Keratinocyte (primary cell): ENCODE data around the gene IFFO2. TPM values are rescaled to one million over a fixed set of nuclear protein-coding genes. Genes with fewer than 3 reads are reported as not detected.
A peak's percentile ranks its signal among the peaks of the same experiment; 100 is the strongest.

Source experiments
- DNase-seq: peaks from one replicate; pipeline ENCODE4 v3.0.0-alpha.2; 2011; ENCODE audit warnings: low read depth, missing footprints, low spot score
- FAIRE-seq: peaks from 2 replicates; lab custom pipeline; 2011; peaks lifted over from hg19 to GRCh38; lab: Jason Lieb, UNC
- H2AFZ ChIP-seq: 2 replicates; pipeline ENCODE4 v1.6.0; 2012; ENCODE audit warnings: low read length, control low read depth, inconsistent platforms; ENCODE audit not compliant: control insufficient read depth
- H3K27ac ChIP-seq: 2 replicates; pipeline ENCODE4 v1.5.1; 2011; ENCODE audit warnings: low read length; ENCODE audit not compliant: control insufficient read depth, insufficient read depth
- H3K27me3 ChIP-seq: 3 replicates; pipeline ENCODE4 v1.6.0; 2011; ENCODE audit warnings: low read length; ENCODE audit not compliant: control insufficient read depth, insufficient read depth; ENCODE audit errors: extremely low read depth
- H3K36me3 ChIP-seq, 2 experiments: 2 replicates in 1 of 2; 3 replicates in 1 of 2; pipeline ENCODE4 v1.5.1; 2011; ENCODE audit warnings: low read length in 2 of 2, mild to moderate bottlenecking in 1 of 2; ENCODE audit not compliant: control insufficient read depth in 2 of 2, insufficient read depth in 2 of 2; ENCODE audit errors: extremely low read depth in 1 of 2
- H3K4me1 ChIP-seq: 3 replicates; pipeline ENCODE4 v1.5.1; 2011; ENCODE audit warnings: low read length; ENCODE audit not compliant: control insufficient read depth, insufficient read depth; ENCODE audit errors: extremely low read depth
- H3K4me2 ChIP-seq: 3 replicates; pipeline ENCODE4 v1.6.0; 2011; ENCODE audit warnings: low read depth, low read length; ENCODE audit not compliant: control insufficient read depth, insufficient read depth; ENCODE audit errors: extremely low read depth
- H3K4me3 ChIP-seq, 3 experiments: fragments of 200-600 bp in 1 of 3; sonication (generic) in 1 of 3; 2 replicates in 2 of 3; 3 replicates in 1 of 3; pipeline ENCODE4 v1.5.1; 2011 to 2016; ENCODE audit warnings: low read length in 3 of 3, mild to moderate bottlenecking in 3 of 3, control low read depth in 2 of 3, inconsistent platforms in 1 of 3, low read depth in 1 of 3, mixed read lengths in 1 of 3, mixed run types in 1 of 3, moderate library complexity in 1 of 3; ENCODE audit not compliant: control insufficient read depth in 2 of 3, insufficient read depth in 2 of 3; ENCODE audit errors: extremely low read depth in 1 of 3
- H3K79me2 ChIP-seq: 2 replicates; pipeline ENCODE4 v1.6.0; 2012; ENCODE audit warnings: low read length; ENCODE audit not compliant: control insufficient read depth, insufficient read depth
- H3K9ac ChIP-seq: 3 replicates; pipeline ENCODE4 v1.6.0; 2011; ENCODE audit warnings: low read length; ENCODE audit not compliant: control insufficient read depth, insufficient read depth; ENCODE audit errors: extremely low read depth
- H3K9me1 ChIP-seq: 3 replicates; pipeline ENCODE4 v1.6.0; 2011; ENCODE audit warnings: low read length; ENCODE audit not compliant: control insufficient read depth, insufficient read depth; ENCODE audit errors: extremely low read depth
- H3K9me3 ChIP-seq: 2 replicates; pipeline ENCODE4 v1.5.1; 2012; ENCODE audit warnings: low read depth, low read length; ENCODE audit not compliant: control insufficient read depth
- H4K20me1 ChIP-seq: 3 replicates; pipeline ENCODE4 v1.6.0; 2011; ENCODE audit warnings: low read length; ENCODE audit not compliant: control insufficient read depth, insufficient read depth; ENCODE audit errors: extremely low read depth
- EZH2 ChIP-seq: IDR thresholded peaks from one replicate; pipeline ENCODE4 v1.6.1; 2012; ENCODE audit warnings: inconsistent platforms, mild to moderate bottlenecking, low read length, moderate library complexity
- dilution Hi-C: fragments of 300-500 bp; cut with MboI; formaldehyde crosslinking; loops from one replicate; pipeline ENCODE4 v1.7.0; 2020; ENCODE audit warnings: low sequenced_read_pairs; ENCODE audit not compliant: extremely low pct_ligation_motif_present
- polyA plus RNA-seq, 5 experiments: library from polyadenylated mRNA; depleted of rRNA in 3 of 5; stranded (reverse) in 3 of 5; stranded (forward) in 1 of 5; unstranded in 1 of 5; fragments of >200 nt; gene quantifications; 1 replicate in 1 of 5; 2 replicates in 3 of 5; 3 replicates in 1 of 5; pipeline versions ENCODE4 v1.2.1 to v1.2.3, GENCODE V29; 2011 to 2012; ENCODE audit warnings: missing spikeins in 2 of 5, low read depth in 1 of 5, low replicate concordance in 1 of 5
- TF ChIP-seq, protein P1 (sequence below), 3 experiments: IDR thresholded peaks in 1 of 3; conservative IDR thresholded peaks in 1 of 3; optimal IDR thresholded peaks in 1 of 3; 2 replicates in 2 of 3; 3 replicates in 1 of 3; pipeline versions ENCODE3 to v1.5.1; 2011; ENCODE audit warnings: low read length in 3 of 3, mild to moderate bottlenecking in 3 of 3, moderate library complexity in 2 of 3, control low read depth in 1 of 3, inconsistent platforms in 1 of 3; ENCODE audit not compliant: insufficient read depth in 2 of 3; ENCODE audit errors: extremely low read depth in 1 of 3

The IFFO2 gene
- polyA plus RNA-seq, 1 donor (not counting 4 experiments of a cell fraction or from before 2014, with no cell fraction given): 57.9 TPM

GRCh38 chr1:18948048-18948912 is 8.2 kb downstream of the IFFO2 start:
- dilution Hi-C loops: no loop called here
- Histone ChIP-seq H3K9me3 (no peaks in the 10 kb centered on the region), H3K9me1 (peaks cover 2% of the 10 kb centered on the region), H3K4me2 (peak overlapping the region; percentile 91), H3K27me3 (no peaks in the 10 kb centered on the region), H3K9ac (peak overlapping the region; percentile 78), H3K36me3 (peaks cover 7 to 27% of the 10 kb centered on the region in 2 experiments), H2AFZ (no peak overlapping the region), H3K79me2 (peaks cover 100% of the 10 kb centered on the region), H4K20me1 (peaks cover 5% of the 10 kb centered on the region), H3K4me3 (peak overlapping the region in 2 of 3 experiments; percentile 36 to 41), H3K27ac (peak overlapping the region; percentile 81), H3K4me1 (peaks cover 95% of the 10 kb centered on the region)
- TF ChIP-seq, protein P1, sequence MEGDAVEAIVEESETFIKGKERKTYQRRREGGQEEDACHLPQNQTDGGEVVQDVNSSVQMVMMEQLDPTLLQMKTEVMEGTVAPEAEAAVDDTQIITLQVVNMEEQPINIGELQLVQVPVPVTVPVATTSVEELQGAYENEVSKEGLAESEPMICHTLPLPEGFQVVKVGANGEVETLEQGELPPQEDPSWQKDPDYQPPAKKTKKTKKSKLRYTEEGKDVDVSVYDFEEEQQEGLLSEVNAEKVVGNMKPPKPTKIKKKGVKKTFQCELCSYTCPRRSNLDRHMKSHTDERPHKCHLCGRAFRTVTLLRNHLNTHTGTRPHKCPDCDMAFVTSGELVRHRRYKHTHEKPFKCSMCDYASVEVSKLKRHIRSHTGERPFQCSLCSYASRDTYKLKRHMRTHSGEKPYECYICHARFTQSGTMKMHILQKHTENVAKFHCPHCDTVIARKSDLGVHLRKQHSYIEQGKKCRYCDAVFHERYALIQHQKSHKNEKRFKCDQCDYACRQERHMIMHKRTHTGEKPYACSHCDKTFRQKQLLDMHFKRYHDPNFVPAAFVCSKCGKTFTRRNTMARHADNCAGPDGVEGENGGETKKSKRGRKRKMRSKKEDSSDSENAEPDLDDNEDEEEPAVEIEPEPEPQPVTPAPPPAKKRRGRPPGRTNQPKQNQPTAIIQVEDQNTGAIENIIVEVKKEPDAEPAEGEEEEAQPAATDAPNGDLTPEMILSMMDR (optimal IDR thresholded peaks at IDR 0.05 in 1 of 3, IDR thresholded peaks at IDR 0.05 in 1 of 3, conservative IDR thresholded peaks at IDR 0.05 in 1 of 3; ENCODE audit: extremely low read depth in 1 of 3, insufficient read depth in 2 of 3, low read length in 3 of 3): no peak
- no peak for TF ChIP-seq EZH2
- DNase-seq (no peak), FAIRE-seq (peak; percentile 76)

GRCh38 chr1:18947570-18947969 is 8.9 kb downstream of the IFFO2 start:
- FAIRE-seq (no peak), DNase-seq (no peak)
- dilution Hi-C loops: no loop called here
- H3K9me1 ChIP-seq: peaks cover 2% of the 10 kb centered on the region
- peak overlapping the region; percentile 91 for H3K4me2 ChIP-seq
- peak overlapping the region in 2 of 3 experiments; percentile 38 to 39 for H3K4me3 ChIP-seq
- H3K9ac ChIP-seq: peak overlapping the region; percentile 78
- TF ChIP-seq, protein P1 (optimal IDR thresholded peaks at IDR 0.05 in 1 of 3, IDR thresholded peaks at IDR 0.05 in 1 of 3, conservative IDR thresholded peaks at IDR 0.05 in 1 of 3; ENCODE audit: extremely low read depth in 1 of 3, insufficient read depth in 2 of 3, low read length in 3 of 3): no peak
- no peak for TF ChIP-seq EZH2
- H4K20me1 ChIP-seq: peaks cover 5% of the 10 kb centered on the region
- no peaks in the 10 kb centered on the region for H3K27me3 ChIP-seq
- no peak overlapping the region for H2AFZ ChIP-seq
- H3K36me3 ChIP-seq: peaks cover 4 to 21% of the 10 kb centered on the region in 2 experiments
- H3K27ac ChIP-seq: peak overlapping the region; percentile 81
- H3K4me1 ChIP-seq: peaks cover 90% of the 10 kb centered on the region
- no peaks in the 10 kb centered on the region for H3K9me3 ChIP-seq
- peaks cover 100% of the 10 kb centered on the region for H3K79me2 ChIP-seq
